GM19452 (cell line): ENCODE measurements around the gene PITPNM3.

ENCODE experiments used
- ATAC-seq: cut with Tn5 transposase; IDR thresholded peaks from one replicate; pipeline ENCODE4 v1.9.1; 2021; ENCODE audit not compliant: unreplicated experiment

Gene PITPNM3

GRCh38 chr17:6480303-6480675 is 76.1 kb downstream of the PITPNM3 start:
- no peak for ATAC-seq

- ATAC-seq = no peak
These were observed 76.6 kb downstream of the PITPNM3 start for GRCh38 chr17:6479622-6480302.

GRCh38 chr17:6478486-6478885 is 77.9 kb downstream of the PITPNM3 start:
- ATAC-seq = no peak

GRCh38 chr17:6477831-6478383 is 78.4 kb downstream of the PITPNM3 start:
- ATAC-seq = no peak

- ATAC-seq = no peak
These were observed 79.6 kb downstream of the PITPNM3 start for GRCh38 chr17:6476810-6477179.

GRCh38 chr17:6476076-6476809 is 80.1 kb downstream of the PITPNM3 start:
- ATAC-seq = no peak

- ATAC-seq = no peak
These were observed 80.9 kb downstream of the PITPNM3 start for GRCh38 chr17:6475411-6475810.

GRCh38 chr17:6474906-6475305 is 81.4 kb downstream of the PITPNM3 start:
- ATAC-seq = no peak

GRCh38 chr17:6474376-6474775 is 82.0 kb downstream of the PITPNM3 start:
- no peak for ATAC-seq

- ATAC-seq = no peak
These were observed 83.1 kb downstream of the PITPNM3 start for GRCh38 chr17:6473128-6473767.

- ATAC-seq = no peak
These were observed 83.8 kb downstream of the PITPNM3 start for GRCh38 chr17:6472517-6472916.

- no peak for ATAC-seq
These were observed 84.6 kb downstream of the PITPNM3 start for GRCh38 chr17:6471531-6472465.

- no peak for ATAC-seq
These were observed 85.4 kb downstream of the PITPNM3 start for GRCh38 chr17:6470751-6471521.

- no peak for ATAC-seq
These were observed 86.1 kb downstream of the PITPNM3 start for GRCh38 chr17:6470146-6470718.

GRCh38 chr17:6468051-6468790 is 88.1 kb downstream of the PITPNM3 start:
- no peak for ATAC-seq

GRCh38 chr17:6467567-6467966 is 88.8 kb downstream of the PITPNM3 start:
- ATAC-seq = no peak

GRCh38 chr17:6465206-6466003 is 91.0 kb downstream of the PITPNM3 start:
- ATAC-seq = no peak

- no peak for ATAC-seq
These were observed 91.8 kb downstream of the PITPNM3 start for GRCh38 chr17:6464446-6465041.
